SK-N-SH (cell line): Measurements from ENCODE around the gene KIF13A. TPM values are rescaled to one million over a fixed set of nuclear protein-coding genes. Genes with fewer than 3 reads are reported as not detected.
A peak's percentile ranks its signal among the peaks of the same experiment; 100 is the strongest.

Experiments
- CTCF ChIA-PET: fragments of 300-600, 350-600 bp; formaldehyde crosslinking; extraction: SDS; loops from one replicate; lab custom pipeline; 2021; lab: Yijun Ruan, JAX
- POLR2A ChIA-PET: fragments of 350-600 bp; sonication (Branson Sonifier 250); formaldehyde crosslinking; extraction: SDS; loops from one replicate; lab custom pipeline; 2020; ENCODE audit warnings: antibody characterized with exemption, inconsistent platforms; lab: Yijun Ruan, JAX
- DNase-seq: peaks from one replicate; pipeline ENCODE4 v3.0.0; 2012
- H2AFZ ChIP-seq: fragments of 200-600 bp; sonication (generic); 2 replicates; pipeline ENCODE4 v1.8.1; 2016; ENCODE audit warnings: antibody characterized with exemption, mild to moderate bottlenecking, low read depth
- H3F3A ChIP-seq: fragments of 200-600 bp; sonication (generic); replicated peaks from 2 replicates; pipeline ENCODE3; 2016; ENCODE audit warnings: antibody characterized with exemption, mild to moderate bottlenecking; ENCODE audit not compliant: insufficient read depth
- H3K27ac ChIP-seq, 2 experiments: fragments of 200-500 bp in 1 of 2; fragments of 200-600 bp in 1 of 2; sonication (Bioruptor generic) in 1 of 2; sonication (generic), shearing (Covaris generic) in 1 of 2; 2 replicates each; pipeline versions ENCODE4 v1.5.1 to v1.6.1; 2014 to 2016; ENCODE audit warnings: low read depth in 2 of 2, inconsistent platforms in 1 of 2, low read length in 1 of 2, mild to moderate bottlenecking in 1 of 2, mixed read lengths in 1 of 2
- H3K27me3 ChIP-seq: fragments of 200-600 bp; sonication (generic), shearing (Covaris generic); 2 replicates; pipeline ENCODE4 v1.6.1; 2016; ENCODE audit warnings: mixed run types; ENCODE audit not compliant: insufficient read depth
- H3K36me3 ChIP-seq, 2 experiments: fragments of 200-500 bp in 1 of 2; fragments of 200-600 bp in 1 of 2; sonication (Bioruptor generic) in 1 of 2; sonication (generic) in 1 of 2; replicated peaks in 1 of 2; 2 replicates each; pipeline versions ENCODE3 to v1.5.1; 2014 to 2016; ENCODE audit warnings: low read length in 1 of 2, mild to moderate bottlenecking in 1 of 2; ENCODE audit not compliant: insufficient read depth in 2 of 2, control insufficient read depth in 1 of 2
- H3K4me1 ChIP-seq, 2 experiments: fragments of 200-500 bp in 1 of 2; fragments of 200-600 bp in 1 of 2; sonication (Bioruptor generic) in 1 of 2; sonication (generic), shearing (Covaris generic) in 1 of 2; 2 replicates each; pipeline versions ENCODE4 v1.5.1 to v1.6.1; 2014 to 2016; ENCODE audit warnings: low read depth in 1 of 2, low read length in 1 of 2, mixed run types in 1 of 2; ENCODE audit not compliant: insufficient read depth in 2 of 2, control insufficient read depth in 1 of 2
- H3K4me2 ChIP-seq: fragments of 200-600 bp; sonication (generic), shearing (Covaris generic); 2 replicates; pipeline ENCODE4 v1.6.1; 2017; ENCODE audit warnings: mixed run types
- H3K4me3 ChIP-seq, 2 experiments: fragments of 200-500 bp in 1 of 2; fragments of 200-600 bp in 1 of 2; sonication (Bioruptor generic) in 1 of 2; sonication (generic), shearing (Covaris generic) in 1 of 2; 2 replicates each; pipeline versions ENCODE4 v1.5.1 to v1.8.1; 2014 to 2016; ENCODE audit warnings: low read depth in 2 of 2, inconsistent platforms in 1 of 2, low read length in 1 of 2, mild to moderate bottlenecking in 1 of 2, mixed read lengths in 1 of 2, moderate library complexity in 1 of 2
- H3K79me2 ChIP-seq: fragments of 200-600 bp; sonication (generic); 2 replicates; pipeline ENCODE4 v1.8.1; 2017; ENCODE audit warnings: mild to moderate bottlenecking; ENCODE audit not compliant: insufficient read depth
- H3K9ac ChIP-seq: fragments of 200-600 bp; sonication (generic); 2 replicates; pipeline ENCODE4 v1.6.1; 2017; ENCODE audit warnings: mixed run types
- H3K9me2 ChIP-seq: fragments of 200-600 bp; sonication (generic); 2 replicates; pipeline ENCODE4 v1.6.1; 2017; ENCODE audit warnings: mixed run types
- H3K9me3 ChIP-seq: fragments of 200-600 bp; sonication (generic); 2 replicates; pipeline ENCODE4 v1.6.1; 2017; ENCODE audit warnings: mixed run types, mild to moderate bottlenecking, moderate library complexity
- H4K20me1 ChIP-seq: fragments of 200-600 bp; sonication (generic); 2 replicates; pipeline ENCODE4 v1.6.1; 2017; ENCODE audit warnings: mild to moderate bottlenecking, mixed run types; ENCODE audit not compliant: insufficient read depth
- ELF1 ChIP-seq: IDR thresholded peaks from 2 replicates; pipeline ENCODE4 v1.4.0; 2012
- FOXM1 ChIP-seq: IDR thresholded peaks from 2 replicates; pipeline ENCODE4 v1.4.0; 2012; ENCODE audit warnings: low read depth, mild to moderate bottlenecking
- GATA2 ChIP-seq: sonication (generic); formaldehyde crosslinking; IDR thresholded peaks from 2 replicates; pipeline ENCODE4 v1.5.0; 2020; ENCODE audit warnings: mild to moderate bottlenecking, missing genetic modification reagents
- MEF2A ChIP-seq: IDR thresholded peaks from 2 replicates; pipeline ENCODE4 v1.4.0; 2012; ENCODE audit warnings: low read depth, borderline replicate concordance
- MXI1 ChIP-seq: IDR thresholded peaks from 2 replicates; pipeline ENCODE4 v1.6.1; 2012; ENCODE audit warnings: mild to moderate bottlenecking, low read depth, low read length, improper control_type of control experiment
- NRF1 ChIP-seq: IDR thresholded peaks from 2 replicates; pipeline ENCODE4 v1.6.1; 2012; ENCODE audit warnings: low read depth, mild to moderate bottlenecking, low read length
- RAD21 ChIP-seq: IDR thresholded peaks from 2 replicates; pipeline ENCODE4 v1.6.1; 2012; ENCODE audit warnings: mild to moderate bottlenecking, low read length
- RXRA ChIP-seq: IDR thresholded peaks from 2 replicates; pipeline ENCODE4 v1.4.0; 2012; ENCODE audit warnings: low read depth, mild to moderate bottlenecking, borderline replicate concordance
- SMC3 ChIP-seq: IDR thresholded peaks from 2 replicates; pipeline ENCODE4 v1.6.1; 2012; ENCODE audit warnings: low read depth, low read length, improper control_type of control experiment
- WGBS: methylation state at CpG from one replicate; pipeline ENCODE4 v1.1.6; 2017; ENCODE audit warnings: low lambda C conversion rate; 5-methylcytosine and 5-hydroxymethylcytosine counted together
- polyA plus RNA-seq, 3 experiments: library from polyadenylated mRNA; depleted of rRNA; stranded (reverse); fragments of >200 nt; gene quantifications; 2 replicates each; pipeline ENCODE4 v1.2.3, GENCODE V29; 2012
- TF ChIP-seq, protein P1 (sequence below): fragments of 150-350 bp; IDR thresholded peaks from 2 replicates; pipeline ENCODE4 v1.6.1; 2017; ENCODE audit warnings: antibody characterized with exemption, low read length, low read depth, borderline replicate concordance
- TF ChIP-seq, protein P2 (sequence below): fragments of 200-600 bp; sonication (generic); IDR thresholded peaks from 2 replicates; pipeline ENCODE4 v1.6.1; 2017; ENCODE audit warnings: antibody characterized with exemption, mild to moderate bottlenecking, moderate library complexity
- TF ChIP-seq, protein P3 (sequence below): IDR thresholded peaks from 2 replicates; pipeline ENCODE4; 2012
- TF ChIP-seq, protein P4 (sequence below): IDR thresholded peaks from 2 replicates; pipeline ENCODE4 v1.4.0; 2012; ENCODE audit warnings: low read depth, borderline replicate concordance
- TF ChIP-seq, protein P5 (sequence below): IDR thresholded peaks from 2 replicates; pipeline ENCODE4 v1.4.0; 2012; ENCODE audit warnings: low read depth, borderline replicate concordance

KIF13A gene
- polyA plus RNA-seq, 1 of the 3 experiments (the other 2 are of a cell fraction): 18.2 TPM

DNA sequence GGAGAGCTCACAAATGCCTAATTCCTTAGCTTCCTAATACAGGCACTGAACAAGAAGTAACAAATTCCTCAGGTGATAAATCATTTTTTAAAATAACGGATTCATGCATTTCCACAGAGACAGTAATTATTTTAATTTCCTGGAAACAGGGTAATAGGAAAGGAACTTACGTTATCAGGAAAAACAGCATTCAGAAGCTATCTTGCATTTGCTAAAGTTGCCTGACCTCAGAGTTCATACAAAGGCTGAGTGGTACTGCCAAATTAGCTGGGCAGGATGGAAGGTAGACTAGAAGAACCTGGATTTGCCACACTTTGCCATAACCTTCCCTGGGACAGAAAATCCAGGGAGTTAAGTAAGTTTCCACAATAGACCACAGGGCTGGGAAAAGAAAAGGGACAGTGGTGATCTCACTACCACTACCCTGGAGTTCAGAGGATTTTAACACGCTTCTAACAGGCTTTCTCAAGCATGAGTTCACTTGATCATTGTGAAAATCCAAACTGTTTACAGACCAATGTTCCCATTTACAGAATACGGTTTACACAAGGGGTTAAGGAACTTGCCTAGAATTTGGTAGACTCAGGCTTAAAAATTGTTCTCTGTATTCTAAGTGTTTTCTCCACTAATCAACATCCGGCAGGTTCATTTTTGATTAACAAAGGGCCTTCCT, 57.0 kb downstream of the KIF13A start:
- H3K4me2 ChIP-seq: no peak overlapping the region
- ChIA-PET POLR2A (no interaction called here), CTCF (interaction anchor here (1.3 kb wide), 1 partner anchor 92 kb away, joined by 3 read pairs; no protein-coding TSS in a partner anchor)
- no peaks in the 10 kb centered on the region for H3K36me3 ChIP-seq
- DNase-seq: no peak
- TF ChIP-seq, protein P1, sequence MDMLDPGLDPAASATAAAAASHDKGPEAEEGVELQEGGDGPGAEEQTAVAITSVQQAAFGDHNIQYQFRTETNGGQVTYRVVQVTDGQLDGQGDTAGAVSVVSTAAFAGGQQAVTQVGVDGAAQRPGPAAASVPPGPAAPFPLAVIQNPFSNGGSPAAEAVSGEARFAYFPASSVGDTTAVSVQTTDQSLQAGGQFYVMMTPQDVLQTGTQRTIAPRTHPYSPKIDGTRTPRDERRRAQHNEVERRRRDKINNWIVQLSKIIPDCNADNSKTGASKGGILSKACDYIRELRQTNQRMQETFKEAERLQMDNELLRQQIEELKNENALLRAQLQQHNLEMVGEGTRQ: no peak
- no peak for TF ChIP-seq RAD21
- TF ChIP-seq, protein P2, sequence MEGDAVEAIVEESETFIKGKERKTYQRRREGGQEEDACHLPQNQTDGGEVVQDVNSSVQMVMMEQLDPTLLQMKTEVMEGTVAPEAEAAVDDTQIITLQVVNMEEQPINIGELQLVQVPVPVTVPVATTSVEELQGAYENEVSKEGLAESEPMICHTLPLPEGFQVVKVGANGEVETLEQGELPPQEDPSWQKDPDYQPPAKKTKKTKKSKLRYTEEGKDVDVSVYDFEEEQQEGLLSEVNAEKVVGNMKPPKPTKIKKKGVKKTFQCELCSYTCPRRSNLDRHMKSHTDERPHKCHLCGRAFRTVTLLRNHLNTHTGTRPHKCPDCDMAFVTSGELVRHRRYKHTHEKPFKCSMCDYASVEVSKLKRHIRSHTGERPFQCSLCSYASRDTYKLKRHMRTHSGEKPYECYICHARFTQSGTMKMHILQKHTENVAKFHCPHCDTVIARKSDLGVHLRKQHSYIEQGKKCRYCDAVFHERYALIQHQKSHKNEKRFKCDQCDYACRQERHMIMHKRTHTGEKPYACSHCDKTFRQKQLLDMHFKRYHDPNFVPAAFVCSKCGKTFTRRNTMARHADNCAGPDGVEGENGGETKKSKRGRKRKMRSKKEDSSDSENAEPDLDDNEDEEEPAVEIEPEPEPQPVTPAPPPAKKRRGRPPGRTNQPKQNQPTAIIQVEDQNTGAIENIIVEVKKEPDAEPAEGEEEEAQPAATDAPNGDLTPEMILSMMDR: no peak
- TF ChIP-seq, protein P3, sequence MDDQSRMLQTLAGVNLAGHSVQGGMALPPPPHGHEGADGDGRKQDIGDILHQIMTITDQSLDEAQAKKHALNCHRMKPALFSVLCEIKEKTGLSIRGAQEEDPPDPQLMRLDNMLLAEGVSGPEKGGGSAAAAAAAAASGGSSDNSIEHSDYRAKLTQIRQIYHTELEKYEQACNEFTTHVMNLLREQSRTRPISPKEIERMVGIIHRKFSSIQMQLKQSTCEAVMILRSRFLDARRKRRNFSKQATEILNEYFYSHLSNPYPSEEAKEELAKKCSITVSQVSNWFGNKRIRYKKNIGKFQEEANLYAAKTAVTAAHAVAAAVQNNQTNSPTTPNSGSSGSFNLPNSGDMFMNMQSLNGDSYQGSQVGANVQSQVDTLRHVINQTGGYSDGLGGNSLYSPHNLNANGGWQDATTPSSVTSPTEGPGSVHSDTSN: no peak
- no peak for TF ChIP-seq SMC3
- no peak for TF ChIP-seq GATA2 (CRISPR knock-in tag)
- TF ChIP-seq RXRA: no peak
- no peak for TF ChIP-seq MXI1
- TF ChIP-seq NRF1: no peak
- TF ChIP-seq FOXM1: no peak
- H4K20me1 ChIP-seq: no peaks in the 10 kb centered on the region
- H3K4me1 ChIP-seq: peaks cover 7 to 34% of the 10 kb centered on the region in 2 experiments
- H3K79me2 ChIP-seq: peaks cover 92% of the 10 kb centered on the region
- no peaks in the 10 kb centered on the region for H3K27me3 ChIP-seq
- no peaks in the 10 kb centered on the region for H3K9me3 ChIP-seq
- 91% methylated on average over 5 of the region's 5 CpGs for WGBS
- H3K9ac ChIP-seq: no peak overlapping the region
- no peaks in the 10 kb centered on the region for H3K9me2 ChIP-seq
- H3F3A ChIP-seq: peaks cover 5% of the 10 kb centered on the region
- peak overlapping the region in 1 of 2 experiments; percentile 80; a peak in 2 of 4 replicates for H3K27ac ChIP-seq
- no peak overlapping the region for H2AFZ ChIP-seq
- no peak overlapping the region for H3K4me3 ChIP-seq

DNA sequence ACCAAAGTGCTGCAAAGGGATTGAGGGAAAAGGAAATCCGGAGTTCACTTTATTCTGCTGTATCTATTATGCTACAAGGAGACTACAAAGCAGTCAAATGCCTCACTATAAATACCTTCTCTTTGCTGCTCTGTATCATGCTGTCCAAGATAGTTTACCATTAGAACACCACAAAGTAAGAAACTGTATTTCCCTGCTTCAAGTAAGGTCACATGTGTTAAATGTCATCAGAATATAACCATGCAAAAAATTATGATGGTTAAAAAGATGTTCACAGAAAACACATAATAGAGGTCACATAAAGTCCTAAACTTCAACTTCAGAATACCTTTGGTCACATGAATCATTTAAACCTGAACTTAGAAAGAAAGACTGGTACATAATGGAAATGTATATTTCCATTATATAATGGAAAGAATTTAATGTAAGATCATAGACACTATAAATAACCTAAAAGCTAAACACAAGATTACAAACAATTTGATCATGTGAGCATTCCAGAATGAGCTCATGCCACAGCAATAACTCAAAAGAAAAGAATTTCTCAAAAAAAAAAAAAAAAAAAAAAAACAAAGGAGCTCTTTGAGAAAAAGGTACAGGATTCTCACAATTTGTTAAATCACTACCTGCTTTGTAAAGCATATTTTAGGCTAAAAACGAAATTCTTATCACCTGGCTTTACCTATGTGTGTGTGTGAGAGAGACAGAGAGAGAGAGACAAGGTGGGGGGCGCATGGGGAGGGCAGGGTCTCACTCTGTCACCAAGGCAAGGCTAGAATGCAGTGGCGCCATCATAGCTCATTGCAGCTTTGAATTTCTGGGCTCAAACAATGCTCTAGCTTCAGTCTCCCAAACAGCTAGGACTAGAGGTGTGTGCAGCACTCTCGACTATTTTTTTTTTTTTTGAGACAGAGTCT, 58.7 kb downstream of the KIF13A start:
- Histone ChIP-seq H3F3A (peaks cover 13% of the 10 kb centered on the region), H3K4me2 (peak overlapping the region; percentile 41), H3K4me1 (peaks cover 7 to 41% of the 10 kb centered on the region in 2 experiments), H3K36me3 (no peaks in the 10 kb centered on the region), H3K4me3 (no peak overlapping the region), H3K27ac (peak overlapping the region; percentile 64 to 80; a peak in 3 of 4 replicates), H4K20me1 (no peaks in the 10 kb centered on the region), H2AFZ (no peak overlapping the region), H3K27me3 (no peaks in the 10 kb centered on the region), H3K9me3 (no peaks in the 10 kb centered on the region), H3K9ac (peak overlapping the region; percentile 34; the same call in 1 of the 2 replicates), H3K9me2 (no peaks in the 10 kb centered on the region), H3K79me2 (peaks cover 89% of the 10 kb centered on the region)
- peak; percentile 71; the same call in 1 of the 2 replicates for TF ChIP-seq MEF2A
- TF ChIP-seq, protein P4, sequence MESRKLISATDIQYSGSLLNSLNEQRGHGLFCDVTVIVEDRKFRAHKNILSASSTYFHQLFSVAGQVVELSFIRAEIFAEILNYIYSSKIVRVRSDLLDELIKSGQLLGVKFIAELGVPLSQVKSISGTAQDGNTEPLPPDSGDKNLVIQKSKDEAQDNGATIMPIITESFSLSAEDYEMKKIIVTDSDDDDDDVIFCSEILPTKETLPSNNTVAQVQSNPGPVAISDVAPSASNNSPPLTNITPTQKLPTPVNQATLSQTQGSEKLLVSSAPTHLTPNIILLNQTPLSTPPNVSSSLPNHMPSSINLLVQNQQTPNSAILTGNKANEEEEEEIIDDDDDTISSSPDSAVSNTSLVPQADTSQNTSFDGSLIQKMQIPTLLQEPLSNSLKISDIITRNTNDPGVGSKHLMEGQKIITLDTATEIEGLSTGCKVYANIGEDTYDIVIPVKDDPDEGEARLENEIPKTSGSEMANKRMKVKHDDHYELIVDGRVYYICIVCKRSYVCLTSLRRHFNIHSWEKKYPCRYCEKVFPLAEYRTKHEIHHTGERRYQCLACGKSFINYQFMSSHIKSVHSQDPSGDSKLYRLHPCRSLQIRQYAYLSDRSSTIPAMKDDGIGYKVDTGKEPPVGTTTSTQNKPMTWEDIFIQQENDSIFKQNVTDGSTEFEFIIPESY: no peak
- TF ChIP-seq, protein P5, sequence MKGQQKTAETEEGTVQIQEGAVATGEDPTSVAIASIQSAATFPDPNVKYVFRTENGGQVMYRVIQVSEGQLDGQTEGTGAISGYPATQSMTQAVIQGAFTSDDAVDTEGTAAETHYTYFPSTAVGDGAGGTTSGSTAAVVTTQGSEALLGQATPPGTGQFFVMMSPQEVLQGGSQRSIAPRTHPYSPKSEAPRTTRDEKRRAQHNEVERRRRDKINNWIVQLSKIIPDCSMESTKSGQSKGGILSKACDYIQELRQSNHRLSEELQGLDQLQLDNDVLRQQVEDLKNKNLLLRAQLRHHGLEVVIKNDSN: peak; percentile 48; the same call in 1 of the 2 replicates
- no peak for TF ChIP-seq ELF1
- TF ChIP-seq, protein P2: 0 out of 2 replicates have a peak, but pooled peaks have one; percentile 8
- ChIA-PET POLR2A (no interaction called here), CTCF (no interaction called here)
- no peak for DNase-seq
- WGBS: 77% methylated on average over 5 of the region's 5 CpGs
